ENCODE measurements around the gene C1QA. TPM values are rescaled to one million over a fixed set of nuclear protein-coding genes. Genes with fewer than 3 reads are reported as not detected.

C1QA gene
- total RNA-seq, 4 donors from 2014 or later, result 11.7 to 167 (median 68.4) TPM

- H3K4me3 ChIP-seq, result no peak overlapping the region
- intact Hi-C loops (cut with DNase I), result no loop called here
- no peaks in the 10 kb centered on the region for H3K9me3 ChIP-seq
- H3K27ac ChIP-seq, result no peak overlapping the region
- DNase-seq, result no peak
- H3K36me3 ChIP-seq, result no peaks in the 10 kb centered on the region
- TF ChIP-seq POLR2A (IDR thresholded peaks at IDR 0.05), result no peak
- TF ChIP-seq, protein P1, sequence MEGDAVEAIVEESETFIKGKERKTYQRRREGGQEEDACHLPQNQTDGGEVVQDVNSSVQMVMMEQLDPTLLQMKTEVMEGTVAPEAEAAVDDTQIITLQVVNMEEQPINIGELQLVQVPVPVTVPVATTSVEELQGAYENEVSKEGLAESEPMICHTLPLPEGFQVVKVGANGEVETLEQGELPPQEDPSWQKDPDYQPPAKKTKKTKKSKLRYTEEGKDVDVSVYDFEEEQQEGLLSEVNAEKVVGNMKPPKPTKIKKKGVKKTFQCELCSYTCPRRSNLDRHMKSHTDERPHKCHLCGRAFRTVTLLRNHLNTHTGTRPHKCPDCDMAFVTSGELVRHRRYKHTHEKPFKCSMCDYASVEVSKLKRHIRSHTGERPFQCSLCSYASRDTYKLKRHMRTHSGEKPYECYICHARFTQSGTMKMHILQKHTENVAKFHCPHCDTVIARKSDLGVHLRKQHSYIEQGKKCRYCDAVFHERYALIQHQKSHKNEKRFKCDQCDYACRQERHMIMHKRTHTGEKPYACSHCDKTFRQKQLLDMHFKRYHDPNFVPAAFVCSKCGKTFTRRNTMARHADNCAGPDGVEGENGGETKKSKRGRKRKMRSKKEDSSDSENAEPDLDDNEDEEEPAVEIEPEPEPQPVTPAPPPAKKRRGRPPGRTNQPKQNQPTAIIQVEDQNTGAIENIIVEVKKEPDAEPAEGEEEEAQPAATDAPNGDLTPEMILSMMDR (IDR thresholded peaks at IDR 0.05), result no peak
- WGBS, 2 donors, result 60% methylated on average over 1 of the region's 11 CpGs; no CpG with 5 or more reads in 1 of the 2 donors
- peaks cover 0 to 99% (median 2%) of the 10 kb centered on the region in 4 donors for H3K27me3 ChIP-seq
- H3K4me1 ChIP-seq, result no peaks in the 10 kb centered on the region
Measured at GRCh38 chr1:22616571-22616970, 19.9 kb upstream of the C1QA start.

GRCh38 chr1:22618056-22618455 is 18.4 kb upstream of the C1QA start:
- no peak for DNase-seq
- Histone ChIP-seq H3K9me3 (no peaks in the 10 kb centered on the region), H3K4me3 (no peak overlapping the region), H3K36me3 (no peaks in the 10 kb centered on the region), H3K4me1 (no peaks in the 10 kb centered on the region), H3K27me3 (peaks cover 0 to 100% (median 2%) of the 10 kb centered on the region in 4 donors), H3K27ac (no peak overlapping the region)
- WGBS, 2 donors, result 9 to 27% methylated on average over 3 to 12 of the region's 16 CpGs
- TF ChIP-seq, protein P1 (IDR thresholded peaks at IDR 0.05), result no peak
- TF ChIP-seq POLR2A (IDR thresholded peaks at IDR 0.05), result no peak
- intact Hi-C loops (cut with DNase I), result no loop called here

- no peaks in the 10 kb centered on the region for H3K9me3 ChIP-seq
- intact Hi-C loops (cut with DNase I), result no loop called here
- no peaks in the 10 kb centered on the region for H3K36me3 ChIP-seq
- no peak for DNase-seq
- H3K27ac ChIP-seq, result no peak overlapping the region
- H3K4me3 ChIP-seq, result no peak overlapping the region
- TF ChIP-seq, protein P1 (IDR thresholded peaks at IDR 0.05), result no peak
- no peak for TF ChIP-seq POLR2A (IDR thresholded peaks at IDR 0.05)
- peaks cover 0 to 100% (median 2%) of the 10 kb centered on the region in 4 donors for H3K27me3 ChIP-seq
- 55 to 74% methylated on average over 7 of the region's 7 CpGs for WGBS, 2 donors
- H3K4me1 ChIP-seq, result no peaks in the 10 kb centered on the region
Measured at GRCh38 chr1:22619252-22619651, 17.2 kb upstream of the C1QA start.

DNA sequence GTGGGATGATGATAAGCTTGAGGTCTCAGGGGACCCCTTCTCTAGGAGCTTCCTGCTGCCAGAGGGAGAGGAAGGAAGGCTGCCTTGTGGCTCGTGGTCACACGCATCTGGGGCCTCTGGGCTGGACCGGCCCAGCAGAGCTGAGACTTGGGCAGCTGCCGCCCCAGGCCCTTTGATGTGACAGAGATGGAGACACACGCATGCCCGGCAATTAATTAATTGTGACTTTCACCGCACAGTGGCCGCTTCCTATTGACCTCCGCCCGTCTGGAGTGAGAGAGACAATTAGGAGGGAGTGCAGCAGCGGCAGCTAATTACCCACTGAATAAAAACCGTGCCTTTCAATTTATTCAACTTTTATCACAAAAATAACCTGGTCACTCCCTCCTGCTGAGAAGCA is 16.6 kb upstream of the C1QA start:
- peaks cover 0 to 100% (median 2%) of the 10 kb centered on the region in 4 donors for H3K27me3 ChIP-seq
- H3K4me3 ChIP-seq, result no peak overlapping the region
- H3K4me1 ChIP-seq, result no peaks in the 10 kb centered on the region
- no peak for DNase-seq
- intact Hi-C loops (cut with DNase I), result no loop called here
- 45 to 57% methylated on average over 8 to 10 of the region's 12 CpGs for WGBS, 2 donors
- no peaks in the 10 kb centered on the region for H3K9me3 ChIP-seq
- no peak overlapping the region for H3K27ac ChIP-seq
- TF ChIP-seq POLR2A (IDR thresholded peaks at IDR 0.05), result no peak
- TF ChIP-seq, protein P1 (IDR thresholded peaks at IDR 0.05), result no peak
- H3K36me3 ChIP-seq, result no peaks in the 10 kb centered on the region

DNA sequence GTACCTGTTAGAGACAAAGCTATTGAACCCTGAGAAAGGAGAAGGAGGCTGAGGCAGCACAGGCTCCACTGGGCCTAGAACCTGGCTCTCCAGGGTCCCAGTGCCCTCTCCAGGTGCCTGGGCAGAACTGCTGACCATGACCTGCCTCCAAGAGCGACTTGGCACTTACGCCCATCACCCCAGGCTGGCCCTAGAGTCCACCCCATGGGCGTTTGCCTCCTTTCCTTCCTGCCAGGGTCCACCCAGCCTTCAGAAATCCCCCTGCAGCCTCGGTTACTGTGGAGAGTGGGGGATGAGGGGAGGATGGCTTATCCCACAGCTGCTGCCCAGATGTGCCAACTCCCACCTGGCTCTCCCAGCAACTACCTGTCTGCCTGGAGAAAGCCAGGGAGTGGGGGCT is 14.7 kb upstream of the C1QA start:
- no peak overlapping the region for H3K27ac ChIP-seq
- H3K9me3 ChIP-seq, result no peaks in the 10 kb centered on the region
- H3K4me1 ChIP-seq, result no peaks in the 10 kb centered on the region
- TF ChIP-seq, protein P1 (IDR thresholded peaks at IDR 0.05), result no peak
- TF ChIP-seq POLR2A (IDR thresholded peaks at IDR 0.05), result no peak
- no peaks in the 10 kb centered on the region for H3K36me3 ChIP-seq
- peaks cover 0 to 100% (median 2%) of the 10 kb centered on the region in 4 donors for H3K27me3 ChIP-seq
- 30 to 50% methylated on average over 2 of the region's 4 CpGs for WGBS, 2 donors
- no peak for DNase-seq
- intact Hi-C loops (cut with DNase I), result no loop called here
- no peak overlapping the region for H3K4me3 ChIP-seq
